Skeletal muscle satellite cell (primary cell): Measurements from ENCODE around the gene ME3.

Source experiments
- H3K27me3 ChIP-seq: 2 replicates; pipeline ENCODE4 v1.7.0; 2013; ENCODE audit warnings: low read length; ENCODE audit not compliant: control insufficient read depth, insufficient read depth
- H3K36me3 ChIP-seq: 2 replicates; pipeline ENCODE4 v1.7.0; 2013; ENCODE audit warnings: mild to moderate bottlenecking, control low read depth, low read length; ENCODE audit not compliant: insufficient read depth
- H3K4me1 ChIP-seq: 2 replicates; pipeline ENCODE4 v1.7.0; 2013; ENCODE audit warnings: low read length; ENCODE audit not compliant: control insufficient read depth, insufficient read depth
- H3K4me2 ChIP-seq: 2 replicates; pipeline ENCODE4 v1.7.0; 2013; ENCODE audit warnings: mild to moderate bottlenecking, low read length
- H3K4me3 ChIP-seq: 2 replicates; pipeline ENCODE4 v1.7.0; 2013; ENCODE audit warnings: low read length
- H3K9ac ChIP-seq: 2 replicates; pipeline ENCODE4 v1.7.0; 2013; ENCODE audit warnings: mild to moderate bottlenecking, low read depth, low read length, moderate library complexity
- H3K9me3 ChIP-seq: replicated peaks from 2 replicates; pipeline ENCODE4 v1.7.0; 2013; ENCODE audit warnings: mild to moderate bottlenecking, control low read depth, low read length

Gene ME3

DNA sequence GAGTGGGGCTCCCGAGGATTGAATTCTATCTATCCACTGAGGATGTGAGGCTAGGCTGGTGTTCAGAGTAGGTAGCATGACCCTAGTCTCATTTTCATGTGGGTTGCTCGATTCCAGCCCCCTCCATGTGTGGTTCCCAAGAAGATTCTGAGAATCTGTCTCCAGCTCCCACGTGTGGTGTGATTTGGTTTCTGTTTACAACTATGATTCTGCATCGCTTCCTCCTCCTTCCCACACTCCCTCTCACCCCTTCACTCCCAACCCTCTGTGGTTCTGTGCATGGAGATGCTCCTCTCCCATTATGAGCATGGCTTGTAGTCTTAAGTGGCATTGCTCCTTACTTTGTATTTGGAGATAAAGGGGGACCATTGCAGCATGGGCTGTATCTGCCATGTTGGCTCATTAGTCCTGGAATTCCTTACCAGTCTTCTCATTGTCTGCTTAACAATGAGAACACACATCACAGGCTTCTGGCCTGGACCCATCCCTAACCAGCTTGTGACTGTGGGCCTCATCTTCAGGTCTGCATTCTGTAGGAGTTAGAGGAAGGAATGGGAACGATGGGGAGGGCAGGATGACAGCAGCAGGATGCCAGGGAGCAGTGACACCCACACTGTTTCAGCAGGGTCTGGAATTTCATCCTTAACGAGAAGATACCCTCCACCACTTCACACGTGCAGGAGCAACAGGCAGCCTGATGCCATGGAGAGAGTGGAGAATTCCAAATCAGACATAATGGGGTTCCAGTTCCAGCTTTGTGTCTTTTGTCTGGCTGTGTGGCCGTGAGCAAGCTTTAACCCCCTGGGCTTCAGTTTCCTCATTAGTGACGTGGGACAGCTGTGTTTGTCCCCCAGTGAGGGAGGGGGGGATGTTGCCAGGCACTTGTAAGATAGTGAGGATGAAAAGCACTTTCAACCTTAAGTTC lies 211.7 kb downstream of the ME3 start:
- Histone ChIP-seq H3K4me3 (no peak overlapping the region), H3K9me3 (no peaks in the 10 kb centered on the region), H3K4me1 (peaks cover 32% of the 10 kb centered on the region), H3K36me3 (no peaks in the 10 kb centered on the region), H3K4me2 (peak overlapping the region; percentile 29), H3K27me3 (no peaks in the 10 kb centered on the region), H3K9ac (peak overlapping the region; percentile 28)

DNA sequence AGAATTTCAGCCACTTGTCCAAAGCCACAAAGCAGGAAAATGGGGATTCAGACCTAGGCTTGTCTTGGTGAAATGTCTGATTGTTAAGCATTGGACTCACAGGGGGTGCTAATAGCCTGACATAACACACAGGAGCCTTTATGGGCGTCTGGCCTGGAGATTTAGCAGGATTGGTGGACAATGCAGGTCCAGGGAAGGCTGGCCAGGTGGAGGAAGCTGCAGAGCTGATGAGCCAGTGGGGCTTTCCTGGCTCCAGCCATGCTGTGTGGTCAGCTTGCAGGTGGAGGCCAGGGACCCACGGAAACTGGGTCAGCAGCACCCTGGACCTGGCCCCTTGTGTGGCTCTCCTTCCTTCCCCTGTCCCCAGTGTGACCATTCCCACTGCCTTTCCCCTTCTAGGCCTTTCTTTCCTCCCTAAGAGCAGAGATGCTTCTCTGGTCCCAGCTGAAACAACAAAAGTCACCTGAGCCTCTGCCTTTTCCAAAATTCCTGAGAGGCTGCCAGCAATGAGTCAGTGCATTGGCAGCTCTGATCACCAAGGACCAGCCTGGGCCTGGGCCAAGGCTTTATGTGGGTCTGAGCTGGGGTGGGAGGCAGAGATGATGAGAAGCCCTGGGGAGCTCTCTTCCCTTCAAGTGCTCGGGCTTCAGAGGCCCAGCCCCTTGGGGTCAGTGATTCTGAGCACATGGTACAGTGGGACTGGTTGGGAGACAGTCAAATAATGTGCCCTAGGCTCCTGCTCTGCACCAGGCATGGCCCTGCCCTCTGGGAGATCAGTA lies 212.5 kb downstream of the ME3 start:
- Histone ChIP-seq H3K9ac (peak overlapping the region; percentile 28), H3K27me3 (no peaks in the 10 kb centered on the region), H3K4me1 (peaks cover 32% of the 10 kb centered on the region), H3K36me3 (no peaks in the 10 kb centered on the region), H3K4me2 (peak overlapping the region; percentile 29), H3K9me3 (no peaks in the 10 kb centered on the region), H3K4me3 (no peak overlapping the region)

DNA sequence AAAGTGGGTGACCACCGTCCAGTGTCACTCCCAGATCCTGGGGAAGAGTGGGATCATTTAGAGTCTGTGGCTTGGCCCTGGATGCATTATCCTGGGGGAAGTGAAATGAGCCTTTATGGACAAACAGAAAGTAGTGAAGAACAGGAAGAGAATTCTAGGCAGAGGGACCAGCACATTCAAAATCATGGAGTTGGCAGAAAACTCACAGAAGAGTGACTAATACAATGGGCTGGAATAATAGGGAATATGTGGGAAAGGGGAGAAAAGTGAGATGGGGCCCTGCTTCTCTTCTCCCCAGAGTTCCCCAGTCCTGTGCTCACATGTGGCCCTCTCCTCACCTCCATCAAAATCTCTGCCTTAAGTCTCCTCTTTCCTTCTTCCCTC lies 213.4 kb downstream of the ME3 start:
- no peaks in the 10 kb centered on the region for H3K9me3 ChIP-seq
- H3K9ac ChIP-seq = no peak overlapping the region
- H3K27me3 ChIP-seq = no peaks in the 10 kb centered on the region
- H3K4me2 ChIP-seq = no peak overlapping the region
- H3K4me3 ChIP-seq = no peak overlapping the region
- no peaks in the 10 kb centered on the region for H3K36me3 ChIP-seq
- peaks cover 32% of the 10 kb centered on the region for H3K4me1 ChIP-seq

DNA sequence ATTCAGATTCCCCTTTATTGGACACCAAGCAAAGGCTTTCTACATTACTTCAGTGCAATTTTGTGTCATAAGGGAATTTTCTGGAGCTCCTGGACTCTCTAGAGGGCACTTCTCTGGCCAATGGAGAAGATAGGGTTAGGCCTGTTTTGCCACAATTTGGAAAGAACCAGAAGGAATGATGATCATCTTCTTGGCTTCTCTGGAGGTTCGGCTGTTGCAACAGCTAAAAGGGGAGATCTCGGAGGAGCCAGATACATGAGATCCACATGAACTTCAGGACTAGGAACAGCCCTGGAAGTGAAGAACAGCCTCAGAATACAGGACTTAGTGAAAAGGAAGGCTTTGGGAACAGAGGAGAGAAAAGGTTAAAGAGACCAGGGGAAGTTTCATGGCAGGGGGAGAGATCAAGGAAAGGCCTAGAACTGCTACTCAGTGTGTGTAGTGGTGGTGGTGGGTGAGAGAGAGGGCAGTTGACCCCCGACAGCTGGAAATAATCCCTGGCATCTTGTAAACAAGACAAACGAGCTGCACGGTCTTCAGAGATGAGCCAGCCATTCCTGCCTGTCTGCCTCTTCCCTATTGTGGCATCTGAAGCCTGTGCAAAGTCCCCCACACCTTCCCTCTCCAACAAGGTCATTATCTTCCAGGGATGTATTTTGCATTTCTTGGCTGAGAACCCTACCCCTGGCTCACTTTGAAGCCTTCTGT lies 214.0 kb downstream of the ME3 start:
- Histone ChIP-seq H3K4me2 (no peak overlapping the region), H3K36me3 (no peaks in the 10 kb centered on the region), H3K9ac (no peak overlapping the region), H3K4me3 (no peak overlapping the region), H3K9me3 (no peaks in the 10 kb centered on the region), H3K4me1 (peaks cover 32% of the 10 kb centered on the region), H3K27me3 (no peaks in the 10 kb centered on the region)

DNA sequence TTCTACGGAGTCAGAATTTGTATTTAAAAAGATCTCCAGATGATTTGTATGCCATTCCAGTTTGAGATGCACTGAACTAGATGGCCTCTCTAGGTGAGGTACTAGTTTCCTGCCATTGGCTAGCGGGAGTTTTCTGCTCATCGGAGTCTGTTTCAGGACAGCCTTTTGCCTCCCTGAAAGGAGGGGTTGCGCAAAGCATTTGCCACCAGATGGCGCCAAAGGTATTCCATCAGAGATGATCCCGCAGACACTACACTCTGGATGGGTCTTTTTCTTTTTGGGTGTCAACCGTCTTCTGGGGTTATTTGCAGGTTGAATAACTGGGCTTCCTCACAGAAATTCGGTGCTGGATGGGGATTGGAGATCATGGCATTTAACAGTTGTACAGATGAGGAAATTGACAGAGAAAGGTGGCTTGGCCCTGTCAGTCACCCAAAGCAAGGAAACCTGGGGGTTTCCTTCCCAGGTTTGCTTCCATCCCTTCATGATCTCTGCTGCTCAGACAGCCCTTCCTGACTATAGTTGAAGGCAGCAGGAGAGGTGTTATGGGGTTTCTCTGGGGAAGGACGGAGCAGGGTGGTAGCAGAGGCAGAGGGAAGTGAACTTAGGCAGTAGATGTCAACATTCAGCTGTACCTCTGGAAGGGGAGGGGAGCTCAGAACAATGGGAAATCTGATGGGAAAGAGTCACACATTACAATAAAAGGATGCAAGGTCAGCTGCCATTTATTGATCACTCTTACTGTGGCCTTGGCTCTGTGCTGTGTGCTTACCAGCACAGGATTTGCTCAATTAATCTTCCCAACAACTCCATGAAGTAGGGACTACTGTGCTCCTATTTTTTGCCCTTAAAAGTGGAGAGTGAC lies 216.1 kb downstream of the ME3 start:
- H3K36me3 ChIP-seq = no peaks in the 10 kb centered on the region
- no peak overlapping the region for H3K9ac ChIP-seq
- no peak overlapping the region for H3K4me2 ChIP-seq
- H3K27me3 ChIP-seq = no peaks in the 10 kb centered on the region
- no peak overlapping the region for H3K4me3 ChIP-seq
- no peaks in the 10 kb centered on the region for H3K9me3 ChIP-seq
- peaks cover 32% of the 10 kb centered on the region for H3K4me1 ChIP-seq

DNA sequence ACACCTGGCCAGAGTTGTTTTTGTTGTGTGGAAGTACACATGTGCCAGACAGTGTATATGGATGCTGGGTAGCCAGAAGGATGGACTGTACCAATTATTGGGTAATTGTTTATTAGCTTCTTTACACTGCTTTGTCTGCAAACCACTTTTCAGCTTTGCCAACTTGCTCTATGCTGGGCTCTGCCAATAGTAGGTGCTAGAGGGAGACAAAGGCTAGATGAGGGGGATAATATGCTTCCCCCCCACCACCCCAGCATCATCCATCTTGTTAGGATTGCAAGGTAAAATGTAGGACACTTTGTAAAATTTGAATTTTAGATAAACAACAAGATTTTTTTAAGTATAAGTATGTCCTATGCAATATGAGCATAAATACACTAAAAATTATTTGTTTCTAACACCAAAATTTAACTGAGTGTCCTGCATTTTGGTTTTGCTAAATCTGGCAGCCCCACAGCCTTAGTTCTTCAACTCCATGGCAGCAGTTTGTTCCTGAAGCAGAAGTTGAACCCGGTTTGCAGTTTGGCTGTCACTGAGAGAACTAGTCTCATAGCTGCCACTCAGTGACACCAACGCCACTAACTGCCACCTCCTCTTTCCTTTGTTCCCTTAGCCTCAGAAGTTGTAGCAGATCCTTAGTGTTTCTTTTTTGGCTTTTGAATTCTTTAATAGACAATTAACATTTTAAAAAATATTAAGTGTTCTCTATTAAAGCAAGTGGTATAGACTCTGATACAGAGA lies 219.0 kb downstream of the ME3 start:
- no peak overlapping the region for H3K4me3 ChIP-seq
- H3K9ac ChIP-seq = no peak overlapping the region
- peaks cover 6% of the 10 kb centered on the region for H3K4me1 ChIP-seq
- no peak overlapping the region for H3K4me2 ChIP-seq
- H3K36me3 ChIP-seq = no peaks in the 10 kb centered on the region
- H3K27me3 ChIP-seq = no peaks in the 10 kb centered on the region
- H3K9me3 ChIP-seq = no peaks in the 10 kb centered on the region

DNA sequence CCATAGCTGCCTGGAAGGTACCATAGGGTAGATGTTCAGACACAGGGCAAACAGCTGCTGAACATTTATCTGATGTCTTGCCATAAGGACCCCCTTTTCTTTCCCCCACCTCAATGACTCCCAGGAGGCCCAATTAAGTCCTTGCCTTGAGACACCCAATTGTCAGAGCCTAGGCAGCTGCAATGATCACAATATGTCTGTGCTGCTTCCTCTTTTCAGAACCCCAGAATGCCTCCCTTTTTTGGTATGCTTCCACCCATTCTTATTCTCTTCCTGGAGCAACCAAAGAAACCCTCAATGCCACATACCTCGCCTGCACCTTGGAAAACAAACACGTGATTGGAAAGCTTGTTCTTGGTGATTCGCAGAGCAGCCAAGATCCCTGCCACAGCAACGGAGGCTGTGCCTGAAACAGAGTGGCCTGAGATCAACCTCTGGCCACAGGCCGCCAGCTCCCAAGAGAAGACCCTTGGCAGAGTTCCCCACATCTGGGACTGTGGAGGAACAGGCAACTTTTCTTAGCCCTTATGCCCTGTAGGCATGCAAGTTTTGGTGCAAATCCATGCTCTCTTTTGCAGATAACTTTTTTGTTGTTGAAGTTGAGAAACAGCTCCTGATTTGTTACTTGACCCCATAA lies 222.3 kb downstream of the ME3 start:
- Histone ChIP-seq H3K4me2 (no peak overlapping the region), H3K9ac (no peak overlapping the region), H3K4me3 (no peak overlapping the region), H3K36me3 (no peaks in the 10 kb centered on the region), H3K27me3 (no peaks in the 10 kb centered on the region), H3K4me1 (no peaks in the 10 kb centered on the region), H3K9me3 (no peaks in the 10 kb centered on the region)

DNA sequence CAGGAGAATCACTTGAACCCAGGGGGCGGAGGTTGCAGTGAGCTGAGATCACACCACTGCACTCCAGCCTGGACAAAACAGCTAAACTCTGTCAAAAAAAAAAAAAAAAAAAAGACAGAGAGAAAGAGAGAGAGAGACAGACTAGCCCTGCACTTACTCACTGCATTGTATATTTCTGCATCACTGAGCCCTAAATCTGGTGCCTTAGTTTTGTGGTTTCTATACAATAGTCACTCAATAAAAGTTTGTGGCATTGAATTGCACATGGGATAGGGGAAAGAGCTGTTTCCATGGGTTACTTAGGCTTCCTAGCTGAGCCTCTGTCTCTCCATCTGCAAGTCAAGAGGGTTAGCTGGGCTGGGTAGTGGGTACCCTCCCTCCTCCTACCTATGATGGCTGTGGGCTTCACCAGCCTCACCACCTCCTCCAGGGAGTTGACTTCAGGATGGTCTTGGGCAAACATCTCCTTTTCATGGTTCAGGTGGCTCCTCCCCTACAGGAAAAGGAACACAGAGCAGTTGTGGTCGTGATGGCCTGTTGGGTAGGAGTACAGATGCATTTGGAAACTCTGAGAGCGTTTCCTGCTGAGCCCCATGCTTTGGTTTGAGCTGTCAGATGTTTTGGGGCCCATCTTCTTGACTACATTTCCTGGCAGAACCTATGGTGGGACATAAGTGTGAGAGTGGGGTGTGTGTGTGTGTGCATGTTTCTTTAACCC lies 224.5 kb downstream of the ME3 start:
- H3K36me3 ChIP-seq = peaks cover 3% of the 10 kb centered on the region
- no peak overlapping the region for H3K9ac ChIP-seq
- H3K4me1 ChIP-seq = no peaks in the 10 kb centered on the region

DNA sequence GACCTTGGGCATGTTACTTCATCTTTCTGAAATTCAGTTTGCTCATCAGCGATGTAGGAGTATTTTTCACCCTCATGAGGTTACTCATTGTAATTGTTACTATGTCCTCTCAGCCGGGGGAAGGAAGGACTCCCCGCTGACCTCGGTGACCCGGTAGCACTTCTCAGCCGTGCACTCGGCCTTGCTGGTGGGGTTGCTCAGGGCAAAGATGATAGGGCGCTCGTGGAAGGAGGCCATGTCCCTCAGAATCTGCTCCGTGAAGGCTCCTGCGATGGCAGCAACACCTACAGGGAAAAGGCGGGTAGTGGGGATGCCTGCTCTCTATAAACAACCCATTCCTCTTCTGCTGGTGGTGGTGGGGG lies 225.5 kb downstream of the ME3 start:
- H3K4me2 ChIP-seq = no peak overlapping the region
- H3K36me3 ChIP-seq = peaks cover 3% of the 10 kb centered on the region
- no peak overlapping the region for H3K9ac ChIP-seq
- H3K4me1 ChIP-seq = no peaks in the 10 kb centered on the region
- H3K4me3 ChIP-seq = no peak overlapping the region
- no peaks in the 10 kb centered on the region for H3K9me3 ChIP-seq
- H3K27me3 ChIP-seq = no peaks in the 10 kb centered on the region

More for the DNA sequence above, 224.5 kb downstream of the ME3 start:
- no peak overlapping the region for H3K4me3 ChIP-seq
- no peaks in the 10 kb centered on the region for H3K27me3 ChIP-seq
- H3K9me3 ChIP-seq = no peaks in the 10 kb centered on the region
- no peak overlapping the region for H3K4me2 ChIP-seq
